CD4-positive, alpha-beta T cell treated with Interleukin-10 for 1 hour (primary cell): ENCODE measurements around the gene R3HDM1.
"Not testable (repeated sequence)": the region's sequence is repeated elsewhere in the genome, so short reads cannot be mapped to it uniquely, and the experiment has no call there.

Experiments used
- DNase-seq: peaks from one replicate; pipeline ENCODE4 v3.0.0-alpha.2; 2020

The R3HDM1 gene

GRCh38 chr2:135581282-135581681 is 50.0 kb downstream of the R3HDM1 start:
- no peak for DNase-seq

- no peak for DNase-seq
Measured at GRCh38 chr2:135582383-135582782, 51.1 kb downstream of the R3HDM1 start.

- no peak for DNase-seq
Measured at GRCh38 chr2:135585586-135585985, 54.3 kb downstream of the R3HDM1 start.

GRCh38 chr2:135586148-135586547 is 54.9 kb downstream of the R3HDM1 start:
- no peak for DNase-seq

- no peak for DNase-seq
Measured at GRCh38 chr2:135587958-135588357, 56.7 kb downstream of the R3HDM1 start.

- DNase-seq, result no peak
Measured at GRCh38 chr2:135590619-135591260, 59.5 kb downstream of the R3HDM1 start.

- no peak for DNase-seq
Measured at GRCh38 chr2:135600915-135601314, 69.6 kb downstream of the R3HDM1 start.

- no peak for DNase-seq
Measured at GRCh38 chr2:135603543-135603942, 72.3 kb downstream of the R3HDM1 start.

GRCh38 chr2:135607561-135607960 is 76.3 kb downstream of the R3HDM1 start:
- no peak for DNase-seq

GRCh38 chr2:135612319-135612718 is 81.0 kb downstream of the R3HDM1 start:
- no peak for DNase-seq

- no peak for DNase-seq
Measured at GRCh38 chr2:135615404-135615803, 84.1 kb downstream of the R3HDM1 start.

- no peak for DNase-seq
Measured at GRCh38 chr2:135617501-135618015, 86.3 kb downstream of the R3HDM1 start.

- no peak for DNase-seq
Measured at GRCh38 chr2:135620198-135620597, 88.9 kb downstream of the R3HDM1 start.

GRCh38 chr2:135629520-135629919 is 98.2 kb downstream of the R3HDM1 start:
- no peak for DNase-seq

- DNase-seq, result not testable (repeated sequence)
Measured at GRCh38 chr2:135630034-135630433, 98.8 kb downstream of the R3HDM1 start.

GRCh38 chr2:135630488-135630887 is 99.2 kb downstream of the R3HDM1 start:
- no peak for DNase-seq

GRCh38 chr2:135633582-135633981 is 102.3 kb downstream of the R3HDM1 start:
- DNase-seq, result no peak

GRCh38 chr2:135635212-135635835 is 104.0 kb downstream of the R3HDM1 start:
- DNase-seq, result no peak

GRCh38 chr2:135636982-135637381 is 105.7 kb downstream of the R3HDM1 start:
- no peak for DNase-seq

- no peak for DNase-seq
Measured at GRCh38 chr2:135637456-135638087, 106.3 kb downstream of the R3HDM1 start.

- DNase-seq, result no peak
Measured at GRCh38 chr2:135638825-135639224, 107.5 kb downstream of the R3HDM1 start.

- no peak for DNase-seq
Measured at GRCh38 chr2:135641156-135642068, 110.1 kb downstream of the R3HDM1 start.
